GM21515 (cell line): ENCODE results near the gene PORCN.
"Not testable (repeated sequence)": the region's sequence is repeated elsewhere in the genome, so short reads cannot be mapped to it uniquely, and the experiment has no call there.

ENCODE experiments used
- ATAC-seq: cut with Tn5 transposase; IDR thresholded peaks from one replicate; pipeline ENCODE4 v1.9.1; 2021; ENCODE audit not compliant: unreplicated experiment

Gene PORCN

GRCh38 chrX:48509619-48510018 is 827 bp downstream of the PORCN start:
- no peak for ATAC-seq

DNA sequence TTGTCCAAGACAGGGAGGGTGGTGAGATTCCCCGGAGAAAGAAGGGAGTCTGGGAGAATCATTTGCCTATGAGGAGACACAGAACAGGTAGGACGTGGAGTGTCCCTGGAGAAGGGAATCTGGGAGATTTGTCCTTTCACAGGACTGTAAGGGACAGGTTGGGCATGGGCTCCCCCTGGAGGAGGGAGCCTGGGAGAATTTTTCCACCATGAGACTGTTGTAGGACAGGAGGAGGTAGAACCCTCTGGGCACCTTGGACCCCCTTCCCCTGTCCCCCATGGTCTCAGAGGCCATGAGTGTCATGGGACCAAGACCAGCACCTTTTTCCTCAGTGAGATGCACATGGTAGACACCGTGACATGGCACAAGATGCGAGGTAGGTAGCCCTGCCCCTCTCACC is 2.8 kb downstream of the PORCN start:
- no peak for ATAC-seq

DNA sequence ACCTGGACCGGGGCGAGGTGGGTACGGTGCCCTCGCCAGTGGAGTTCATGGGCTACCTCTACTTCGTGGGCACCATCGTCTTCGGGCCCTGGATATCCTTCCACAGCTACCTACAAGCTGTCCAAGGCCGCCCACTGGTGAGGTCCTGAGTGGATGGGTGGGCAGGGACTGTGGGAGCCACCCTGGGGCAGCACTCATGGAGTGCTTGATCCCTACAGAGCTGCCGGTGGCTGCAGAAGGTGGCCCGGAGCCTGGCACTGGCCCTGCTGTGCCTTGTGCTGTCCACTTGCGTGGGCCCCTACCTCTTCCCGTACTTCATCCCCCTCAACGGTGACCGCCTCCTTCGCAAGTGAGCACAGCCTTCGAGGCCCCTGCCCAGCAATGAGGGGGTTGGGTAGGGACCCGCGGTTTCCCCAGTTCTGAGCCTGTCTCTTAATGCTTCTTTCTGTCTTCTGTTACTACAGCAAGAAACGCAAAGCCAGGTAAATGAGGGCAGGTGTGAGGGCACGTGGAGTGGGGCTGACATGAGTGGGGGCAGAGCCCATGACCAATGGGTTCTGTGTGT is 3.7 kb downstream of the PORCN start:
- ATAC-seq: no peak

DNA sequence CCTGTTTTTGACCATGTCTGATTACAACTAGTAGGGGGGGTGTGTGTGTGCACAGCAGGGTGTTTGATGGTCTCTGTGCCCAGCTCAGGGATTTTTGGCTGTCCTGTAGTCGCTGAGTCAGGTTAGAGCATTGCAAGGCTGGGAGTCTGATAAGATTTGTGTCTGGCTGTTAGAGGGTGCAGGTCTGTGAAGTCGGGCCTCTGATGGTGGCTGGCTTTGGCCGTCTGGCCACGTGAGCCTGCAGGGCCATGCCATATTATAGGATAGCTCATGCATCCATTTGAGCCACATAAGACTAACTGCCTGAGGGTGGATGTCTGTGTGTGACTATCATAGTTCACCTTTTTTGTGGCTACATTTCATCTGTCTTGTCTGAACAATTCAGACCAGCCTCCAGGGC is 4.9 kb downstream of the PORCN start:
- no peak for ATAC-seq

DNA sequence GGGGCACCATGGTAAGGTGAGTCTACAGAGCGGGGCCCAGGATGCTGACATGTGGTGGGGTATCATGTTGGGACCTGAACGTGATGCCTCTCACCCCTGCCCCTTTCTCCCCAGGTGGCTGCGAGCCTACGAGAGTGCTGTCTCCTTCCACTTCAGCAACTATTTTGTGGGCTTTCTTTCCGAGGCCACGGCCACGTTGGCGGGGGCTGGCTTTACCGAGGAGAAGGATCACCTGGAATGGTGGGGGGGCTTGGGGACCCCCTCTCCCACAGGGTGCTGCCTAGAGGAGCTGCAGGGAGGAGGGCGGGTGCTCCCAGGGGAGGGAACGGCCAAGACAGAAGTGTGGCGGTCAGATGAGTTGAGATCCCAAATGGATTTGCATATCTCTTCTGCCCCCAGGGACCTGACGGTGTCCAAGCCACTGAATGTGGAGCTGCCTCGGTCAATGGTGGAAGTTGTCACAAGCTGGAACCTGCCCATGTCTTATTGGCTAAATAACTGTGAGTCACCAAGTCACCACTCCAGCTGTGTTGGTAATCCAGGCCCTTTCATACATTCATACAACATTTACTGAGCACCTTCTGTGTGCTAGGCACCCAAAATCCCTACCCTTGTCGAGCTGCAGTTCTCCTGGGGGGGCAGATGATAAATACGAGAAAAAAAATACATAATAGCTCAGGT is 5.5 kb downstream of the PORCN start:
- no peak for ATAC-seq

DNA sequence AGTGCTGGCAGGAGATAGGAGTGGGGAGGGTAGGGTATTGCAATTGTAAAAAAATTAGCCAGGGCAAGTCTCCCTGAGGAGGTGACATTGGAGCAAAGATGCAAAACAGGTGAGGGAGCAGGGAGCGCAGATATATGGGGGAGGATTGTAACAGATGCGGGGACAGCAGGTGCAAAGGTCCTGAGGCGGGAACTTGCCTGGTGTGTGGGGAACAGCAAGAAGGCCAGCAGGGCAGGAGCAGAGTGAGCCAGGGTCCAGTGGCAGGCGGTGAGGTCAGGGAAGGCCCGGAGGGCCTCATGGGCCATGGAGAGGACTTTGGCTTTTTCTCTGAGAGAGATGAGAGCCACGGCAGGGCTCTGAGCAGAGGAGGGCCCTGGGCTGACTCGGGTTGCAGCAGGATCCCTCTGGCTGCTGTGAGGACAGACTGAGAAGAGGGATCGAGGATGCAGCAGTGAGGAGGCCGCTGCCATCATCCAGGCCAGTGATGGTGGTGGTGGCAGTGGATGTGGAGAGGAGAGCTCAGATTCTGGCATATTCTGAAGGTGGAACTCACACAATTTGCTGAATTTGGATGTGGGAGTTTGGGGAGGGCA is 6.2 kb downstream of the PORCN start:
- no peak for ATAC-seq

DNA sequence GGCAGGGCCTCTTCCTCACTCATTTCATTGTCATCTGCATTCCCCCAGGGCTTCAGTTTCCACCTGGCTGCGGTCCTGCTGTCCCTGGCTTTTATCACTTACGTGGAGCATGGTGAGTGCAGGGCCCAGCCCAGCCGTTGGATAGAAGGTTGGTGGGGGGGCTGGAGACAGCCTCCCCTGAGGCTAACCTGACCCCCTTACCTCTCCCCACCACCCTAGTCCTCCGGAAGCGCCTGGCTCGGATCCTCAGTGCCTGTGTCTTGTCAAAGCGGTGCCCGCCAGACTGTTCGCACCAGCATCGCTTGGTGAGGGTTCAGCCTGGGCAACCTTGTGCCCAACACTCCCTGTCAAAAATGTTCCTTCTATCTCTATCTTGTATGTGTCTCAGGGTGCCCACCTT is 7.0 kb downstream of the PORCN start:
- ATAC-seq: no peak

- ATAC-seq: no peak
Observed at GRCh38 chrX:48516285-48516684, 7.5 kb downstream of the PORCN start.

DNA sequence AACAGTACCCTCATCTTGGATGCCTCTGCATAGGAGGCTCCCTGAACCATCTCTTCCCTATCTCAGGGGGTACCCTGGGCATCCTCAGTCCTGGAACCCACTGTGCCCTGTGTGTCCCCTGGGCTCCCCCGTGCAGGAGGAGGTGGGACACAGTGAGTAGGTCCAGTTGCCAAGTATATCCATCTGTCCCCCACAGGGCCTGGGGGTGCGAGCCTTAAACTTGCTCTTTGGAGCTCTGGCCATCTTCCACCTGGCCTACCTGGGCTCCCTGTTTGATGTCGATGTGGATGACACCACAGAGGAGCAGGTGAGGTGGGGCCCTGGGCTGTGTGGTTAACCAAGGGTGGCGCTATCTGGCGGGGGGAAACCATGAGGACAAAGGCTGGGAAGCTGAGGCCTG is 8.2 kb downstream of the PORCN start:
- no peak for ATAC-seq

GRCh38 chrX:48519481-48519880 is 10.7 kb downstream of the PORCN start:
- not testable (repeated sequence) for ATAC-seq

DNA sequence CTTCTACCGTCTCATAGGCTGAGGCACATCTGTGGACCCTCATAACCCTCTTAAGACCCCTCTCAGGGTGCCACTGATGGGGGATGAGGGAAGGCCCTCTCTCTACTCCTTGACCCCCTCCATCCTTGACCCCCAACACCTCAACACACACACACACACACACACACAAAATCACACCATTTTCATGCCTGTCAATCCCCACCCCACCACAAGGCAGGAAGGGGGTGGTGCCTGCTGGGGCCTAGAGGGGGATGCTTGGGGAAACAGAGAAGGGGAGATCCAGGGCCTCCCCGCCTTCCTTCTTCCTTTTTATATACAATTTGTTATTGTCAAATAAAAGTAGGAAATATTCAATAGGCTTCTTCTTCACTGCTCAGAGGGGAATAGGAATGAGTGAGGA is 11.7 kb downstream of the PORCN start:
- no peak for ATAC-seq

- no peak for ATAC-seq
Observed at GRCh38 chrX:48520976-48521352, 12.2 kb downstream of the PORCN start.

DNA sequence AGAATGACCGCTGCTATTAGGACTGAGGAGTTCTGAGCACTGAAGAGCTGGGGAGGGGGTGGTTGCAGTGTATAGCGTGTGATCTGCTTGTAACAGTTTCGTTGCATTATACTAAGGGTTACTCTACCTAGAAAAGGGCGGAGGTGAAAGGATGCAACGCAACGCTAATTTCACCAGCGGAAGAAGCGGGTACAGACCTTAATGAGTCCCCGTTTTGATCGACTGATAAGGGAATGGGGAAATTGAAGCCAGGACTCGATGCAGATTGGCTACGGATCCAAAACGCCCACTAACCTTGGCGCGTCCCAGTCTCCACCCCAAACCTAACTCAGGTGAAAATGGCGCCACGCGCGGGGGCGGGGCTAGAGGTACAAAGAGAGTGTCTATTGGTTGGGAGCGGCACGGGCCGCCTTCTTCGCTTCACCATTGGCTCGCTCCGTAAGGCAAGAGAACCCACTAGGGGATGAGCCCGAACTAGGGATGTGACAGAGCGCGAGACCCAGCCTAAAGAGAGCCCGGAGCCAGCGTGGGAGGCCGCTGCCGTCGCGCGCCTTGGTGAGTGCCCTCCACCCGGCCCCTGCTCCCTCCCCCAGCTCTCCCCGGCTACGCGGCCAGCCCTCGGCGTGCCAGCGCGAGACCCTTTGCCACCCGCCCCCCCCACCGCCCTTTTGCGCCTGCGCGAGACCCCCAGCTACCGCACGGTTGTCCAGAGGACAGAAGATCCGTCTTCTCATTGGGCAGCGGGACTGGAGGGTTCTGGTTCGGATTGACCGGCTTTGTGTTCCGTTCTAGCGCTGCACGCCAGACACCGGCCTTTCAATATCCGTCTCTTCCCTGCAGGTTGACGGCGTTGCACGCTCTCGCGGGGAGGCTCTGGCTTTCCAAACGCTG is 12.8 kb downstream of the PORCN start, which contains the start of gene EBP:
TSS of gene EBP (plus strand) at position 456 of the 891 bp plus-strand sequence. CDS start 1,964 bp downstream, outside the sequence.
- ATAC-seq: peak; percentile 96

- ATAC-seq: no peak
Observed at GRCh38 chrX:48522291-48522690, 13.5 kb downstream of the PORCN start.

GRCh38 chrX:48523682-48524081 is 14.9 kb downstream of the PORCN start:
- ATAC-seq: no peak

GRCh38 chrX:48525853-48526252 is 17.1 kb downstream of the PORCN start:
- not testable (repeated sequence) for ATAC-seq

DNA sequence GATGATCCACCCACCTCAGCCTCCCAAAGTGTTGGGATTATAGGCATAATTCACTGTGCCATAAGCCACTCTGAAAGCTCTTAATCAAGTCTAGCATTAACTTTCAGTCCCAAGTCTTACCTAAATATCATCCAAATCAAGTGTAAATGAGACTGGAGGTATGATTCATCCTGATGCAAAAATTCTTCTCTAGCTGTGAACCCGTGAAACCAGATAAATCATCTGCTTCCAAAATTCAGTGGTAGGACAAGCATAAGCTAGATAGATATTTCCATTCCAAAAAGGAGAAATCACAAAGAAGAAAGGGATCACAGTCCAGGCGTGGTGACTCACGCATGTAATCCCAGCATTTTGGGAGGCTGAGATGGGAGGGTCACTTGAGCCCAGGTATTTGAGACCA is 21.9 kb downstream of the PORCN start:
- no peak for ATAC-seq

DNA sequence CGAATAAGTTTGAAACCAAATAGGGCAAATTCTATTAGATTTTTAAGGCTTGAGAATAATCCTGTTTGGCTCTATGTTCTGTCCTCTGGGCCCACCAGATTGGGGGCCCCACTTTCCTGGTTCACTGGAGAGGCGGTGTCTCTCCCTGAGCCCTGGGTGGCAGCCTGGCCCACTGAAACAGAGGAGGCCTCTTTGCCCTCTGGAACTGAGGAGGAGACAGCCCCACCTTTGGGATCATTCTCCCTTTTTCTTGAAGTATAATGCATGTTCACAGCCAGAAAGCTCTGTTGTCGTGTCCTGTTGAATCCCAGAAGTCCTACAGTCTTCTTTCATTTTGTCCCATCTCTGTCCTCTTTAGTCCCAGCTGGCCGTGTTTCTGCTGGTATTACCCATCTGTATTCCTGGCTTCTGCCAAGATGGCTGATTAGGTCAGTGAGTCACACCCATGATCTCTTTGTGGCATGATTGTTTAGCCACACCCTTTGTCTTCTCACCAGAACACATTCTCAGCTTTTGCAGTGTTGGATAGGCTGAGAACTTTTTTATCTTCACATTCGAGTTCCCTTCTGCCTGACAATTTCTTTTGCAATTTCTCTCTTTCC is 22.7 kb downstream of the PORCN start:
- ATAC-seq: no peak

- ATAC-seq: no peak
Observed at GRCh38 chrX:48532161-48532560, 23.4 kb downstream of the PORCN start.

DNA sequence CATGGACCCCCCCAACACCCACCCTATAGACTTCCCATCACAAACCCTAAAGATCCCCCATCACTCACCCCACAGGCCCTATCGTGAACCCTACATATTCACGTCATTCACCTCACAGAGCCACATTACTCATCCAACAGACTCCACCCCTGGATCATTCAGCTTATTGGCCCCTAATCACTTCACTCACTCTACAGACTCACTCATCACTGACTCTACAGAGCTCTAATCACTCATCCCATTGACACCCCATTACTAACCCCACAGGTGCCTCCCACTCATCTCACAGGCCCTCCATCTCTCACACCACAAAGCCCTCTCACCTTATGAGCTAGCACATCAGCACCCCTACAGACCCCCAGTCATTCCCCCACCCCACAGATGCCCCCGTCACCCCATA is 24.4 kb downstream of the PORCN start:
- no peak for ATAC-seq

DNA sequence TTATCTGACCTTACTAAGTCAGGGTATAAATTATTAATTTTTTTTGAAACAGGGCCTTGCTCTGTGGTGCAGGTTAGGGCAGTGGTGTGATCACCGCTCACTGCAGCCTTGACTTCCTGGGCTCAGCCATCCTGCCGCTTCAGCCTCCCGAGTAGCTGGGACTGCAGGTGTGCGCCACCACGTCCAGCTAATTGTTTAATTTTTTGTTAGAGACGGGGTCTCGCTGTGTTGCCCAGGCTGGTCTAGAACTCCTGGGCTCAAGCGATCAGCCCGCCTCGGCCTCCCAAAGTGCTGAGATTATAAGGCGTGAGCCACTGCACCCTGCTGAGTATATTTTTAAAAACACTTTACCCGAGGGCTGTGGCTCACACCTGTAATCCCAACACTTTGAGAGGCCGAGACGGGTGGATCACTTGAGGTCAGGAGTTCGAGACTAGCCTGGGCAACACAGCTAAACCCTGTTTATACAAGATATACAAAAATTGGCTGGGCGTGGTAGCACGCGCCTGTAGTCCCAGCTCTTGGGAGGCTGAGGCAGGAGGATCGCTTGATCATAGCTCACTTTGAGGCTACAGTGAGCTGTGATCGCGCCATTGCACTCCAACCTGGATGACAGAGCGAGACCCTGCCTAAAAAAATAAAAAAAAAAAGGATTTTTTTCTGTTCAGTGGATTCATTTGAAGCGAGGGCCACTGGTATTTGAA is 30.0 kb downstream of the PORCN start:
- ATAC-seq: no peak
